GM13976 (cell line): ENCODE results near the gene EIF2B2.

Source experiments
- DNase-seq: peaks from one replicate; pipeline ENCODE4 v3.0.0; 2012; ENCODE audit warnings: low spot score
- in situ Hi-C: fragments of 300-500 bp; cut with MboI; formaldehyde crosslinking; loops from one replicate; pipeline ENCODE4 v1.12.0; 2022; ENCODE audit warnings: low sequenced_read_pairs, mixed read lengths, inconsistent platforms; ENCODE audit not compliant: unreplicated experiment
- TF ChIP-seq, protein P1 (sequence below): IDR thresholded peaks from 2 replicates; pipeline ENCODE4 v1.5.1; 2012; ENCODE audit warnings: borderline replicate concordance, mild to moderate bottlenecking; ENCODE audit not compliant: insufficient read depth; ENCODE audit errors: extremely low read depth, missing control alignments, control extremely low read depth

Gene EIF2B2

GRCh38 chr14:74956027-74956279 is 46.8 kb upstream of the EIF2B2 start:
- no peak for DNase-seq
- in situ Hi-C loops = no loop called here

GRCh38 chr14:74956280-74957072 is 46.2 kb upstream of the EIF2B2 start:
- in situ Hi-C loops = no loop called here
- TF ChIP-seq, protein P1, sequence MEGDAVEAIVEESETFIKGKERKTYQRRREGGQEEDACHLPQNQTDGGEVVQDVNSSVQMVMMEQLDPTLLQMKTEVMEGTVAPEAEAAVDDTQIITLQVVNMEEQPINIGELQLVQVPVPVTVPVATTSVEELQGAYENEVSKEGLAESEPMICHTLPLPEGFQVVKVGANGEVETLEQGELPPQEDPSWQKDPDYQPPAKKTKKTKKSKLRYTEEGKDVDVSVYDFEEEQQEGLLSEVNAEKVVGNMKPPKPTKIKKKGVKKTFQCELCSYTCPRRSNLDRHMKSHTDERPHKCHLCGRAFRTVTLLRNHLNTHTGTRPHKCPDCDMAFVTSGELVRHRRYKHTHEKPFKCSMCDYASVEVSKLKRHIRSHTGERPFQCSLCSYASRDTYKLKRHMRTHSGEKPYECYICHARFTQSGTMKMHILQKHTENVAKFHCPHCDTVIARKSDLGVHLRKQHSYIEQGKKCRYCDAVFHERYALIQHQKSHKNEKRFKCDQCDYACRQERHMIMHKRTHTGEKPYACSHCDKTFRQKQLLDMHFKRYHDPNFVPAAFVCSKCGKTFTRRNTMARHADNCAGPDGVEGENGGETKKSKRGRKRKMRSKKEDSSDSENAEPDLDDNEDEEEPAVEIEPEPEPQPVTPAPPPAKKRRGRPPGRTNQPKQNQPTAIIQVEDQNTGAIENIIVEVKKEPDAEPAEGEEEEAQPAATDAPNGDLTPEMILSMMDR = no peak
- no peak for DNase-seq

More at GRCh38 chr14:74956027-74956279, 46.8 kb upstream of the EIF2B2 start:
- TF ChIP-seq, protein P1 = no peak

GRCh38 chr14:74959596-74960180 is 43.0 kb upstream of the EIF2B2 start:
- DNase-seq = no peak
- in situ Hi-C loops = no loop called here
- TF ChIP-seq, protein P1 = no peak

- in situ Hi-C loops = no loop called here
- TF ChIP-seq, protein P1 = no peak
- DNase-seq = no peak
Measured at GRCh38 chr14:74960736-74961135, 42.0 kb upstream of the EIF2B2 start.

- in situ Hi-C loops = no loop called here
- no peak for DNase-seq
- TF ChIP-seq, protein P1 = no peak
Measured at GRCh38 chr14:74961238-74961911, 41.3 kb upstream of the EIF2B2 start.

GRCh38 chr14:74962046-74962445 is 40.7 kb upstream of the EIF2B2 start:
- in situ Hi-C loops = no loop called here
- DNase-seq = no peak
- TF ChIP-seq, protein P1 = no peak
